ENCODE results near the gene MAN2A1. TPM values are rescaled to one million over a fixed set of nuclear protein-coding genes. Genes with fewer than 3 reads are reported as not detected.

The MAN2A1 gene
- polyA plus RNA-seq, 2 of the 4 experiments (the other 2 are of a cell fraction): 15.8 to 51.5 TPM

- Histone ChIP-seq H3K27ac (no peak overlapping the region), H3K4me2 (no peak overlapping the region), H3K4me1 (peaks cover 8% of the 10 kb centered on the region), H3K4me3 (no peak overlapping the region), H3K9me3 (no peaks in the 10 kb centered on the region)
- CTCF ChIA-PET: no interaction called here
- ATAC-seq (no peak), FAIRE-seq (no peak), DNase-seq (ENCODE audit: low read depth in 1 of 2, low spot score in 1 of 2) (no peak)
- POLR2A ChIA-PET: no interaction called here
- TF ChIP-seq HES2 (IDR thresholded peaks at IDR 0.05) (no peak), ESRRA (IDR thresholded peaks at IDR 0.05; ENCODE audit: borderline replicate concordance, low read length) (no peak), NR3C1 (IDR thresholded peaks at IDR 0.05) (no peak), HOXB13 (CRISPR knock-in tag; IDR thresholded peaks at IDR 0.05; ENCODE audit: low read depth) (no peak), HOXA7 (CRISPR knock-in tag; IDR thresholded peaks at IDR 0.05) (no peak), BHLHE40 (IDR thresholded peaks at IDR 0.05; ENCODE audit: low read depth, low read length) (no peak), GATA3 (IDR thresholded peaks at IDR 0.05; ENCODE audit: borderline replicate concordance) (no peak), PBX3 (IDR thresholded peaks at IDR 0.05) (no peak), CTCF (IDR thresholded peaks at IDR 0.05) (no peak), RAD21 (conservative IDR thresholded peaks at IDR 0.05 in 1 of 2, IDR thresholded peaks at IDR 0.05 in 1 of 2) (no peak), CEBPB (IDR thresholded peaks at IDR 0.05) (no peak)
These were observed 58.8 kb downstream of the MAN2A1 start for GRCh38 chr5:109748546-109748945.

GRCh38 chr5:109750463-109750862, 60.7 kb downstream of the MAN2A1 start:
- Histone ChIP-seq H3K9me3 (no peaks in the 10 kb centered on the region), H3K27ac (no peak overlapping the region), H3K4me1 (no peaks in the 10 kb centered on the region), H3K4me3 (no peak overlapping the region), H3K4me2 (no peak overlapping the region)
- FAIRE-seq (no peak), ATAC-seq (no peak), DNase-seq (ENCODE audit: low read depth in 1 of 2, low spot score in 1 of 2) (no peak)
- ChIA-PET CTCF (no interaction called here), POLR2A (no interaction called here)
- TF ChIP-seq CEBPB (IDR thresholded peaks at IDR 0.05) (no peak), GATA3 (IDR thresholded peaks at IDR 0.05; ENCODE audit: borderline replicate concordance) (no peak), ATOH8 (CRISPR knock-in tag; IDR thresholded peaks at IDR 0.05; ENCODE audit: low read depth) (no peak), E2F6 (IDR thresholded peaks at IDR 0.05; ENCODE audit: borderline replicate concordance, low read depth) (no peak), TP53 (CRISPR knock-in tag; IDR thresholded peaks at IDR 0.05) (no peak), CHD2 (IDR thresholded peaks at IDR 0.05; ENCODE audit: low read length, partially characterized antibody) (no peak), ESRRA (IDR thresholded peaks at IDR 0.05; ENCODE audit: borderline replicate concordance, low read length) (no peak), ZNF302 (CRISPR knock-in tag; IDR thresholded peaks at IDR 0.05) (no peak), RCOR1 (IDR thresholded peaks at IDR 0.05; ENCODE audit: low read depth, low read length) (no peak), NR3C1 (IDR thresholded peaks at IDR 0.05) (no peak), HDAC2 (IDR thresholded peaks at IDR 0.05) (no peak), RARB (CRISPR knock-in tag; IDR thresholded peaks at IDR 0.05) (no peak), JUN (IDR thresholded peaks at IDR 0.05) (no peak), HOXA7 (CRISPR knock-in tag; IDR thresholded peaks at IDR 0.05) (no peak), SMC3 (IDR thresholded peaks at IDR 0.05) (no peak), EHMT2 (IDR thresholded peaks at IDR 0.05; ENCODE audit: low read depth) (no peak), HMGXB4 (CRISPR knock-in tag; IDR thresholded peaks at IDR 0.05; ENCODE audit: borderline replicate concordance) (no peak)
